Kidney (tissue), 14 donors: Measurements from ENCODE around the gene APOL2. TPM values are rescaled to one million over a fixed set of nuclear protein-coding genes. Genes with fewer than 3 reads are reported as not detected.

ENCODE experiments used
- DNase-seq, 5 donors: peaks; one replicate each; pipeline ENCODE4 v3.0.0-alpha.2; 2013 to 2020
- FAIRE-seq: peaks from 2 replicates; lab custom pipeline; 2012; peaks lifted over from hg19 to GRCh38; lab: Jason Lieb, UNC
- H3K27ac ChIP-seq, 2 donors: one replicate each; pipeline ENCODE4 v1.7.0; 2013; ENCODE audit warnings: low read depth in 2 of 2, low read length in 2 of 2, inconsistent platforms in 1 of 2
- H3K27me3 ChIP-seq: one replicate; pipeline ENCODE4 v1.7.1; 2013; ENCODE audit warnings: low read length, inconsistent platforms; ENCODE audit not compliant: control insufficient read depth, insufficient read depth
- H3K36me3 ChIP-seq, 3 donors: one replicate each; pipeline versions ENCODE4 v1.7.0 to v1.7.1; 2013; ENCODE audit warnings: low read length in 3 of 3, control low read depth in 1 of 3, inconsistent platforms in 1 of 3; ENCODE audit not compliant: insufficient read depth in 3 of 3, control insufficient read depth in 2 of 3
- H3K4me1 ChIP-seq, 3 donors: one replicate each; pipeline versions ENCODE4 v1.7.0 to v1.7.1; 2013; ENCODE audit warnings: low read length in 3 of 3, inconsistent platforms in 1 of 3, low read depth in 1 of 3; ENCODE audit not compliant: control insufficient read depth in 2 of 3, insufficient read depth in 2 of 3
- H3K4me3 ChIP-seq, 3 donors: one replicate each; pipeline versions ENCODE4 v1.7.0 to v1.8.1; 2013; ENCODE audit warnings: low read length in 3 of 3, control low read depth in 1 of 3, inconsistent platforms in 1 of 3
- H3K9ac ChIP-seq, 3 donors: one replicate each; pipeline versions ENCODE4 v1.7.0 to v1.7.1; 2013; ENCODE audit warnings: low read length in 3 of 3, control low read depth in 1 of 3, inconsistent platforms in 1 of 3
- H3K9me3 ChIP-seq, 3 donors: one replicate each; pipeline versions ENCODE4 v1.7.0 to v1.7.1; 2013; ENCODE audit warnings: low read length in 3 of 3, control low read depth in 1 of 3, inconsistent platforms in 1 of 3; ENCODE audit not compliant: control insufficient read depth in 2 of 3, insufficient read depth in 1 of 3
- intact Hi-C: fragments of 100-400 bp; cut with DNase I; formaldehyde crosslinking; loops from one replicate; pipeline ENCODE4 v1.11.1; 2022
- polyA plus RNA-seq: library from polyadenylated mRNA; stranded (reverse); fragments of 350-450 nt; fragmentation: Illumina TruSeq; extraction: RNeasy Lipid Tissue Mini Kit (QIAGEN cat#74804); gene quantifications from one replicate; pipeline ENCODE4 v1.2.3, GENCODE V29; 2014; ENCODE audit warnings: low read depth, low replicate concordance; ENCODE audit not compliant: insufficient read depth
- total RNA-seq: library from RNA; stranded (reverse); fragmentation: NEBNext Ultra II Directional; extraction: Animal tissue kit (Norgen Biotek cat#: 25700); gene quantifications from one replicate; pipeline ENCODE4 v1.2.1, GENCODE V29; 2021
- TF ChIP-seq, protein P1 (sequence below): IDR thresholded peaks from 3 replicates; pipeline ENCODE4 v1.5.1; 2012; ENCODE audit warnings: mild to moderate bottlenecking, moderate library complexity, borderline replicate concordance; ENCODE audit not compliant: insufficient read depth; ENCODE audit errors: extremely low read depth
- donor health status: control.
- donor health status: control.
- donor health status: control.
- donor health status: control.
- donor health status: control.
- donor health status: DM: yes; HTN: yes; CAD: no.
- donor health status: Normal renal cell carcinoma (clear cell type).

The APOL2 gene
- total and polyA plus RNA-seq, 2 donors from 2014 or later = 34.8 to 48.8 TPM

DNA sequence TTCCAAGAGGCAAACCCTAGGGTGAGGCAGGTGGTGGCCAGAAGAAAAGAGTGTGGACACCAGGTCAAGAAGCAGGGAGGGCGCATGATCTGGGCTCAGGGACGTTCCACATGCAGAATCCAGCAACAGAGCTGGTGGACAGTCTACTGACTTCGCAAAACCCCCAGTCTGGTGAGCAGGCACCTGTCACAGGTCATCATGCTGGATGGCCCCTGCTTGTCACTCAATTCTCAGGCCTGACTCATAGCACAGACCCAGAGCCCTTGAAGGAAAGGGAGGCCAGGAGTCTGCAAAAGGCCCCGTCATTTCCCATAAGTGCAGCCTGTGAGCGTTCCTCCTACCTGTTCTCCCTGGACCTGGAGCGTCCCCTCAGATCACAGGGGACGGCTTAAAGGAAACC, 55.9 kb downstream of the APOL2 start:
- H3K27ac ChIP-seq = no peak overlapping the region
- H3K9ac ChIP-seq = no peak overlapping the region
- H3K36me3 ChIP-seq = no peaks in the 10 kb centered on the region
- no peaks in the 10 kb centered on the region for H3K4me1 ChIP-seq
- H3K27me3 ChIP-seq = no peaks in the 10 kb centered on the region
- DNase-seq (no peak), FAIRE-seq (no peak)
- TF ChIP-seq, protein P1, sequence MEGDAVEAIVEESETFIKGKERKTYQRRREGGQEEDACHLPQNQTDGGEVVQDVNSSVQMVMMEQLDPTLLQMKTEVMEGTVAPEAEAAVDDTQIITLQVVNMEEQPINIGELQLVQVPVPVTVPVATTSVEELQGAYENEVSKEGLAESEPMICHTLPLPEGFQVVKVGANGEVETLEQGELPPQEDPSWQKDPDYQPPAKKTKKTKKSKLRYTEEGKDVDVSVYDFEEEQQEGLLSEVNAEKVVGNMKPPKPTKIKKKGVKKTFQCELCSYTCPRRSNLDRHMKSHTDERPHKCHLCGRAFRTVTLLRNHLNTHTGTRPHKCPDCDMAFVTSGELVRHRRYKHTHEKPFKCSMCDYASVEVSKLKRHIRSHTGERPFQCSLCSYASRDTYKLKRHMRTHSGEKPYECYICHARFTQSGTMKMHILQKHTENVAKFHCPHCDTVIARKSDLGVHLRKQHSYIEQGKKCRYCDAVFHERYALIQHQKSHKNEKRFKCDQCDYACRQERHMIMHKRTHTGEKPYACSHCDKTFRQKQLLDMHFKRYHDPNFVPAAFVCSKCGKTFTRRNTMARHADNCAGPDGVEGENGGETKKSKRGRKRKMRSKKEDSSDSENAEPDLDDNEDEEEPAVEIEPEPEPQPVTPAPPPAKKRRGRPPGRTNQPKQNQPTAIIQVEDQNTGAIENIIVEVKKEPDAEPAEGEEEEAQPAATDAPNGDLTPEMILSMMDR = no peak
- H3K9me3 ChIP-seq = no peaks in the 10 kb centered on the region
- no peak overlapping the region for H3K4me3 ChIP-seq
- intact Hi-C loops = no loop called here

DNA sequence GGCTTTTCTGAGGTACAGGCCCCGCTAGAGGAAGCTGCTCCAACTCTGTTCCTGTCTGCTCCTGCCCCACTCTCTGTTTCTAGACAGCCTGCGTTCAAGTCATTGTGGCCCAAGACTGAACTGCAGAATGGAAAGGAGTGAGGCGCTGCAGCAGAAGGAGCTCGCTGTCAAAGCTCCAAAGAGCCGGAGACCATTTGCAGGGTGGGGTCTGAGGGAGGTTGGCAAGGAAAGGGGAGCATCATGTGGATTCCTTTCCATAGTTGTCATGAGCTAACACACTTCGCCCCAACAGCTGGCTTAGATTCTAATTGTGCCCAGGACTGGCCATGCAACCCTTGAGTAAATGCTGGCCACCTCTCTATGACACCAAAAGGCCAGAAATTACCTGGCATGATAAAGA, 56.5 kb downstream of the APOL2 start:
- no peak for FAIRE-seq
- TF ChIP-seq, protein P1 = no peak
- no peaks in the 10 kb centered on the region for H3K36me3 ChIP-seq
- intact Hi-C loops = no loop called here
- no peak for DNase-seq
- no peak overlapping the region for H3K27ac ChIP-seq
- H3K27me3 ChIP-seq = no peaks in the 10 kb centered on the region
- no peak overlapping the region for H3K4me3 ChIP-seq
- no peak overlapping the region for H3K9ac ChIP-seq
- no peaks in the 10 kb centered on the region for H3K4me1 ChIP-seq
- no peaks in the 10 kb centered on the region for H3K9me3 ChIP-seq

DNA sequence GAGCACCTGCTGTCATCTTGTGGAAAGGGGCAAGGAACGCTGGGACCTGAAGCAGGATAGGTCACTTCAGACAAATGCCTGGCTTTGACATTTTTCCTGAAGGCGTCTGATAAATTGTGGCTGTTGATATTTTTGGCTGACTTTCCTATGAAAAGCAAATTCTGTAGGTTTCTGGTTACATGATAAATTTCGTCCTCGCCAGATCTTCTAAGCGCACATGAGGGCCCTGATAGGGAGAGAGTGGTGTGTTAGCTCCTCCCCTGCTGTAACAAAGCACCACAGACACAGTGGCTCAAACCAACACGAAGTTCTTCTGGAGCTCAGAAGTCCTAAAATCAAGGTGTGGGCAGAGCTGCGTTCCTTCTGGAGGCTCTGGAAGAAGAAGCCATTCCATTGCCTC, 57.3 kb downstream of the APOL2 start:
- intact Hi-C loops = no loop called here
- no peak for FAIRE-seq

More for the DNA sequence above, 57.3 kb downstream of the APOL2 start:
- no peaks in the 10 kb centered on the region for H3K9me3 ChIP-seq
- H3K36me3 ChIP-seq = no peaks in the 10 kb centered on the region
- H3K4me3 ChIP-seq = no peak overlapping the region
- H3K4me1 ChIP-seq = no peaks in the 10 kb centered on the region
- no peaks in the 10 kb centered on the region for H3K27me3 ChIP-seq
- H3K9ac ChIP-seq = no peak overlapping the region
- no peak overlapping the region for H3K27ac ChIP-seq
- TF ChIP-seq, protein P1 = no peak
- peak in 2 of 5 donors; percentile 46 to 73 for DNase-seq
